Neural cell (in vitro differentiated cells): ENCODE results near the gene KAT8. TPM values are rescaled to one million over a fixed set of nuclear protein-coding genes. Genes with fewer than 3 reads are reported as not detected.

Experiments
- H2AFZ ChIP-seq: fragments of 200-600, 300-800 bp; sonication (generic), shearing (Covaris generic); 2 replicates; pipeline ENCODE4 v1.6.0; 2014; ENCODE audit warnings: low read depth, mild to moderate bottlenecking, antibody characterized with exemption, low read length, moderate library complexity
- H3F3A ChIP-seq: fragments of 200-600 bp; shearing (Covaris generic); 2 replicates; pipeline ENCODE4 v1.6.1; 2016; ENCODE audit warnings: mild to moderate bottlenecking, moderate library complexity, mixed read lengths, antibody characterized with exemption, low read length; ENCODE audit not compliant: insufficient read depth, poor library complexity, severe bottlenecking
- H3K27ac ChIP-seq: fragments of 200-600, 300-800 bp; sonication (generic), shearing (Covaris generic); 2 replicates; pipeline ENCODE4 v1.5.1; 2014; ENCODE audit warnings: mild to moderate bottlenecking, low read length, moderate library complexity
- H3K27me3 ChIP-seq: fragments of 300-800, 200-600 bp; sonication (generic), shearing (Covaris generic); 2 replicates; pipeline ENCODE4 v1.6.0; 2014; ENCODE audit warnings: mild to moderate bottlenecking, low read depth, low read length, moderate library complexity; ENCODE audit not compliant: insufficient read depth
- H3K36me3 ChIP-seq: fragments of 300-800, 200-600 bp; sonication (generic), shearing (Covaris generic); 2 replicates; pipeline ENCODE4 v1.5.1; 2014; ENCODE audit warnings: mild to moderate bottlenecking, antibody characterized with exemption, low read length, moderate library complexity; ENCODE audit not compliant: insufficient read depth
- H3K4me2 ChIP-seq: fragments of 300-800, 200-600 bp; sonication (generic), shearing (Covaris generic); 2 replicates; pipeline ENCODE4 v1.6.0; 2014; ENCODE audit warnings: mild to moderate bottlenecking, low read length
- H3K4me3 ChIP-seq: fragments of 300-800, 200-600 bp; sonication (generic), shearing (Covaris generic); 2 replicates; pipeline ENCODE4 v1.5.1; 2014; ENCODE audit warnings: mild to moderate bottlenecking, low read length, moderate library complexity
- H3K79me2 ChIP-seq: fragments of 200-600 bp; shearing (Covaris generic); replicated peaks from 2 replicates; pipeline ENCODE4 v1.6.0; 2014; ENCODE audit warnings: mild to moderate bottlenecking, low read length, moderate library complexity; ENCODE audit not compliant: insufficient read depth
- H3K9ac ChIP-seq: fragments of 300-800, 200-600 bp; sonication (generic), shearing (Covaris generic); 2 replicates; pipeline ENCODE4 v1.6.1; 2016; ENCODE audit warnings: mild to moderate bottlenecking, low read length, mixed read lengths
- H3K9me2 ChIP-seq: fragments of 200-600 bp; shearing (Covaris generic); 2 replicates; pipeline ENCODE4 v1.6.1; 2016; ENCODE audit warnings: mild to moderate bottlenecking, low read length, mixed read lengths; ENCODE audit not compliant: insufficient read depth
- H3K9me3 ChIP-seq: fragments of 200-600, 300-800 bp; sonication (generic), shearing (Covaris generic); 2 replicates; pipeline ENCODE4 v1.6.1; 2016; ENCODE audit warnings: mild to moderate bottlenecking, mixed run types, low read length, moderate library complexity, mixed read lengths
- H4K20me1 ChIP-seq: fragments of 200-600 bp; shearing (Covaris generic); 2 replicates; pipeline ENCODE4 v1.6.1; 2016; ENCODE audit warnings: mild to moderate bottlenecking, mixed run types; ENCODE audit not compliant: insufficient read depth
- EP300 ChIP-seq: fragments of 450-650 bp; conservative IDR thresholded peaks from 2 replicates; pipeline ENCODE4 v1.6.1; 2014; ENCODE audit warnings: antibody characterized with exemption, mild to moderate bottlenecking, moderate library complexity; ENCODE audit not compliant: poor library complexity, severe bottlenecking
- EZH2 ChIP-seq: fragments of 200-600, 300-800 bp; shearing (Covaris generic), sonication (generic); IDR thresholded peaks from 2 replicates; pipeline ENCODE4 v1.6.1; 2014; ENCODE audit warnings: antibody characterized with exemption, low read length, borderline replicate concordance, mild to moderate bottlenecking; ENCODE audit not compliant: insufficient read depth, poor library complexity, severe bottlenecking
- MXI1 ChIP-seq: fragments of 450-650 bp; conservative IDR thresholded peaks from 2 replicates; pipeline ENCODE4 v1.6.1; 2014; ENCODE audit warnings: antibody characterized with exemption, mild to moderate bottlenecking; ENCODE audit not compliant: poor library complexity, severe bottlenecking
- POLR2AphosphoS5 ChIP-seq: IDR thresholded peaks from 2 replicates; pipeline ENCODE4 v1.6.1; 2012
- RAD21 ChIP-seq: fragments of 450-650 bp; conservative IDR thresholded peaks from 2 replicates; pipeline ENCODE4 v1.6.1; 2014; ENCODE audit warnings: antibody characterized with exemption, mild to moderate bottlenecking, moderate library complexity
- REST ChIP-seq: IDR thresholded peaks from 2 replicates; pipeline ENCODE4 v1.6.1; 2012; ENCODE audit warnings: borderline replicate concordance
- SMC3 ChIP-seq: fragments of 450-650 bp; conservative IDR thresholded peaks from 2 replicates; pipeline ENCODE4 v1.6.1; 2014; ENCODE audit warnings: antibody characterized with exemption, mild to moderate bottlenecking, moderate library complexity; ENCODE audit not compliant: poor library complexity
- TAF1 ChIP-seq: IDR thresholded peaks from 2 replicates; pipeline ENCODE4 v1.6.1; 2012; ENCODE audit warnings: low read depth
- polyA plus RNA-seq: library from polyadenylated mRNA; depleted of rRNA; stranded (reverse); fragments of >200 nt; gene quantifications from 2 replicates; pipeline ENCODE4 v1.2.3, GENCODE V29; 2014
- TF ChIP-seq, protein P1 (sequence below): fragments of 450-650 bp; IDR thresholded peaks from 2 replicates; pipeline ENCODE4 v1.5.1; 2014; ENCODE audit warnings: antibody characterized with exemption, mild to moderate bottlenecking, moderate library complexity; ENCODE audit not compliant: poor library complexity, severe bottlenecking

The KAT8 gene
- polyA plus RNA-seq, 1 donor from 2014 or later: 98.0 TPM

DNA sequence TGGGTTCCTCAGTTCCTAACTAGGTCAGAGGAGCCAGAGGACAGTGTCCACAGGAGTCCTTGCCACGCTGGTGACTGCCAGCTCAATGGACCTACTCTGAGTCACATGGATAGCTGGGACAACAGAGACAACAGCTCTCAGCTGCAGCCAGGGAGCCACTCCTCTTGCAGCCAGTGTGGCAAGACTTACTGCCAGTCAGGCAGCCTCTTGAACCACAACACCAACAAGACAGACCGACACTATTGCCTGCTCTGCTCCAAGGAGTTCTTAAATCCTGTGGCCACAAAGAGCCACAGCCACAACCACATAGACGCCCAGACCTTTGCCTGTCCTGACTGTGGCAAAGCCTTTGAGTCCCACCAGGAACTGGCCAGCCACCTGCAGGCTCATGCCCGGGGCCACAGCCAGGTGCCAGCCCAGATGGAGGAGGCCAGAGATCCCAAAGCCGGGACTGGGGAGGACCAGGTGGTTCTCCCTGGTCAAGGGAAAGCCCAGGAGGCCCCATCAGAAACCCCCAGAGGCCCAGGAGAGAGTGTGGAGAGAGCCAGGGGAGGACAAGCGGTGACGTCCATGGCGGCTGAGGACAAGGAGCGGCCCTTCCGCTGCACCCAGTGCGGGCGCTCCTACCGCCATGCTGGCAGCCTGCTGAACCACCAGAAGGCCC is 36.6 kb upstream of the KAT8 start:
- Histone ChIP-seq H4K20me1 (no peaks in the 10 kb centered on the region), H3K9me2 (no peaks in the 10 kb centered on the region), H3K4me2 (no peak overlapping the region), H3K79me2 (peaks cover 7% of the 10 kb centered on the region), H3K27me3 (no peaks in the 10 kb centered on the region), H2AFZ (no peak overlapping the region), H3K27ac (no peak overlapping the region), H3F3A (no peaks in the 10 kb centered on the region), H3K4me3 (no peak overlapping the region), H3K9ac (no peak overlapping the region), H3K36me3 (peaks cover 11% of the 10 kb centered on the region), H3K9me3 (no peaks in the 10 kb centered on the region)
- TF ChIP-seq RAD21: no peak
- TF ChIP-seq EP300: no peak
- no peak for TF ChIP-seq SMC3
- TF ChIP-seq EZH2: no peak
- TF ChIP-seq, protein P1, sequence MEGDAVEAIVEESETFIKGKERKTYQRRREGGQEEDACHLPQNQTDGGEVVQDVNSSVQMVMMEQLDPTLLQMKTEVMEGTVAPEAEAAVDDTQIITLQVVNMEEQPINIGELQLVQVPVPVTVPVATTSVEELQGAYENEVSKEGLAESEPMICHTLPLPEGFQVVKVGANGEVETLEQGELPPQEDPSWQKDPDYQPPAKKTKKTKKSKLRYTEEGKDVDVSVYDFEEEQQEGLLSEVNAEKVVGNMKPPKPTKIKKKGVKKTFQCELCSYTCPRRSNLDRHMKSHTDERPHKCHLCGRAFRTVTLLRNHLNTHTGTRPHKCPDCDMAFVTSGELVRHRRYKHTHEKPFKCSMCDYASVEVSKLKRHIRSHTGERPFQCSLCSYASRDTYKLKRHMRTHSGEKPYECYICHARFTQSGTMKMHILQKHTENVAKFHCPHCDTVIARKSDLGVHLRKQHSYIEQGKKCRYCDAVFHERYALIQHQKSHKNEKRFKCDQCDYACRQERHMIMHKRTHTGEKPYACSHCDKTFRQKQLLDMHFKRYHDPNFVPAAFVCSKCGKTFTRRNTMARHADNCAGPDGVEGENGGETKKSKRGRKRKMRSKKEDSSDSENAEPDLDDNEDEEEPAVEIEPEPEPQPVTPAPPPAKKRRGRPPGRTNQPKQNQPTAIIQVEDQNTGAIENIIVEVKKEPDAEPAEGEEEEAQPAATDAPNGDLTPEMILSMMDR: no peak
- TF ChIP-seq MXI1: no peak
- no peak for TF ChIP-seq TAF1
- no peak for TF ChIP-seq REST
- no peak for TF ChIP-seq POLR2AphosphoS5

DNA sequence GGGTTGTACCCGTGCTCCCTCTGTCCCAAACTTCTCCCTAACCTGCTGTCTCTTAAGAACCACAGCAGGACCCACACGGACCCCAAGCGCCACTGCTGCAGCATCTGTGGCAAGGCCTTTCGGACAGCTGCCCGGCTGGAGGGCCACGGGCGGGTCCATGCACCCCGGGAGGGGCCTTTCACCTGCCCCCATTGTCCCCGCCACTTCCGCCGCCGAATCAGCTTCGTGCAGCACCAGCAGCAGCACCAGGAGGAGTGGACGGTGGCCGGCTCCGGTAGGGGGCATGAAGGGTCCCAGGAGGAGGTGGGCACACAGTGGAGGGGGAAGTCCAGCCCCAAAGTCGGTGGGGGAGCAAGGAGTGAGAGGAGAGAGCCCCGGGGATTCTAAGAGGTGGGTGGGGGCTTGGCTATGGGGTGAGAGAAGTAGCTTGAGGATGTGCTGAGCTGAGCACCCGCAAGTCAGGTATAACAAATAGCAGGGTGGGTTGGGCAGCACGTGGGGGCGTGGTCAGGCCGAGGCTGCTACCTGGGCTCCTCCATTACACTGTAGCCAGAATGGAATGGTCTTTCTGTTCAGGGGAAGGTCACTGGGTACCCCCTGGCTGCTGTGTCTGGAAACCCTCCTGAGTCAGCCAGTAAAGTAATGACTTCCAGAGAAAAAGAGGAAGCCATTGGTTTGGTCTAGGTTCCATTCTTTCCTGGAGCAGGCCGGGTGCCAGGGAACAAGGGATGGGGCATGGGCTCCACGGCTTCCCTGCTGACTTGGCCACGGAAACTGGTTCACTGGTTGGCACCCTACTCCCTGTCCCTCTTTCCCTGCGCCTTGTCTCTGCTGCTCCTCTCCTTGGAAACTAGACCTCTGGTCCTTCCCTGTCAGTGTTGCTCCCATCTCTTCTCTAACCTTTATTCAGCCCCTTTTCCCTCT is 35.8 kb upstream of the KAT8 start:
- Histone ChIP-seq H3K27ac (no peak overlapping the region), H2AFZ (no peak overlapping the region), H4K20me1 (no peaks in the 10 kb centered on the region), H3K4me3 (no peak overlapping the region), H3K79me2 (peaks cover 6% of the 10 kb centered on the region), H3K4me2 (no peak overlapping the region), H3K27me3 (no peaks in the 10 kb centered on the region), H3K9me3 (no peaks in the 10 kb centered on the region), H3K9ac (no peak overlapping the region), H3K9me2 (no peaks in the 10 kb centered on the region), H3F3A (no peaks in the 10 kb centered on the region), H3K36me3 (peaks cover 11% of the 10 kb centered on the region)
- TF ChIP-seq TAF1: no peak
- no peak for TF ChIP-seq MXI1
- no peak for TF ChIP-seq RAD21
- no peak for TF ChIP-seq EZH2
